Measurements from ENCODE around the gene RMDN2.
"Not testable (repeated sequence)": the region's sequence is repeated elsewhere in the genome, so short reads cannot be mapped to it uniquely, and the experiment has no call there.

RMDN2 gene

DNA sequence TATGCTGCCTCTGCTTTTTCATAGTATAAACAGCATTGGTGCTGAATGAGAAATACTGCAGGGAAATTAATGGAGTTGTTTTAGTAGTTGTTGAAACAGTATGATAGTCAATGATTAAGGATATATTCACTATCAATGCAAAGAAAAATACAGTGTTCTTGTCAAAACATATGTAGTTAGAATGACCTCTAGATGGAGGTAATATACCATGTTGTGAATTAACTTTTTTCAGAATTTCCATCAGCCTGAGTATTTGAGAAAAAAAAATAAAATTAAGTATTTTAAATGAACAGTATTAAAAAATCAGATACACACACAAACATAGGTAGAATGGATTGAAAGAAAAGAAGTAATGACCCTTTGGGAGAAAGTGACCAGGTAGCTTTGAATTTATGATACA is 59.5 kb downstream of the RMDN2 start:
- FAIRE-seq: no peak
- DNase-seq (ENCODE audit: insufficient read length, low spot score): no peak

DNA sequence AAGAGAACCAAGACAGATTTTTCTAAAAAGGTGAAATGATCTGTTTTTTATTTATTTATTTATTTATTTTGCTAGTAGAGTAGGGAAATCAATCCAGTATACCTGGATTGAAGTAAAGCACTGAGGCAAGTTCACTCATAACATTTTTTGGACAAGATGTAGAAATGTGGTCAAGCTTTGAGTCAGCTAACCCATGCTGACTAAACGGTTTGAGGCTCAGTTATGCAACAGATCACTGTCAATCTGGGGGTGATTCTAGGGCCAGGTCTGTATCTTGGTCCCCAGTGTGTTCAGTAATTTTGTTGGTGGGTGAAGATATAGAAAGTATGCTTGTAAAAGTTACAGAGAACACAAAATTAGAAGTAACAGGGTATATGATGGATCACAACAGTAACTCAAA is 60.2 kb downstream of the RMDN2 start:
- no peak for DNase-seq (ENCODE audit: insufficient read length, low spot score)
- FAIRE-seq: peak; percentile 86

DNA sequence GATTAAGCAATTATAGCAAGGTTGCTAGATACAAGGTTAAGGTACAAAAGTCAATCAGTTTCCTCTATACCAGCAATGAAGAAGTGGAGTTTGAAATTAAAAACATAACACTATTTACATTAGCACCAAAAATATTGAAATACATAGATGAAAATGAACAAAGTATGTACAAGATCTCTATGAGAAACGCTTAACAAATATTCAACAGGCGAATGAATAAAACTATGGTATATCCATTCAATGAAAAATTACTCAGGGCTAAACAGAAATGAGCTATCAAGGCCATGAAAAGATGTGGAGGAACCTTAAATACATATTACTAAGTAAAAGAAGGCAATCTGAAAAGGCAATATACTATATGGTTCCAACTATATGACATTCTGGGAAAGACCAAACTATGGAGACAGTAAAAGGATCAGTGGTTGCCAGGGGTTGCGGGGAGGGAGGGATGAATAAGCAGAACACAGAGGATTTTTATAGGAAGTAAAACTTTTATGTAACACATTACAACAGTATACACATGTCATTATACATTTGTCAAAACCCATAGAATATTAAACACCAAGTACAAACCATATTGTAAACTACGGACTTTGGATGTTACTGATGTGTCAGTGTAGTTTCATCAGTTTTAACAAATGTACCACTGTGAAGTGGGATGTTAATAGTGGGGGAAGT is 62.1 kb downstream of the RMDN2 start:
- FAIRE-seq: no peak
- no peak for DNase-seq (ENCODE audit: insufficient read length, low spot score)

DNA sequence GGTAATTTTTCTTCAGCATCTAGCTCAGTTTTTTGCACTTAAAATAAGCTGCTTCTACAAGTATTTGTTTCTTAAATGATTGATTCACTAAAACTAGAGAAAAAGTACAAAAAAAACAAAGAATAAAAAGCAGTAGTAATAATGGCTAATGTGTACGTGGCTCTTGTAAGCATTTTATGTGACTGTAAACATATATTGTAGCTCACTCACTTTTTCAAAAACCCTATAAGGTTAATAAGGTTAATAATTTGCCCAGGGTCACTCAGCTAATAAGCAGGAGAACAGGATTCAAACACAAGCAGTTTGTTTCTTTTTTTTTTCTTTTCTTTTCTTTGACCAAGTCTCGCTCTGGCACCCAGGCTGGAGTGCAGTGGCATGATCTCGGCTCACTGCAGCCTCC is 67.5 kb downstream of the RMDN2 start:
- DNase-seq (ENCODE audit: insufficient read length, low spot score) (no peak), FAIRE-seq (no peak)

DNA sequence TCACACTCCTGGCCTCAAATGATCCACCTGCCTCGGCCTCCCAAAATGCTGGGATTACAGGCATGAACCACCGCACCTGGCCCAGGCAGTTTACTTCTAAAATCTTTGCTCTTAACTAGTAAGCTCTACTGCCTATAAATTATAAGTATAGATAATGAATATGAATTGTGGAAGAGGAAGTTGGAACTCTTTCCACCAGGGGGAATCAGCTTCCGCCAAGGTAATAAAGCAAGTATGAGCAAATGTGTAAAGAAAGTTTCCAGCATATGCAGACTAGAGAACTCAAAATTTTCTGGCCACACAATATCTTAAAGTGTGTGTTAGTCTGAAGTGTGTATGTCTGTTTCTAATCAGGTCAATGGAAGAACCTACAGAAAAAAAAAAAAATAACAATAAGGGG is 68.1 kb downstream of the RMDN2 start:
- no peak for FAIRE-seq
- DNase-seq (ENCODE audit: insufficient read length, low spot score): no peak

DNA sequence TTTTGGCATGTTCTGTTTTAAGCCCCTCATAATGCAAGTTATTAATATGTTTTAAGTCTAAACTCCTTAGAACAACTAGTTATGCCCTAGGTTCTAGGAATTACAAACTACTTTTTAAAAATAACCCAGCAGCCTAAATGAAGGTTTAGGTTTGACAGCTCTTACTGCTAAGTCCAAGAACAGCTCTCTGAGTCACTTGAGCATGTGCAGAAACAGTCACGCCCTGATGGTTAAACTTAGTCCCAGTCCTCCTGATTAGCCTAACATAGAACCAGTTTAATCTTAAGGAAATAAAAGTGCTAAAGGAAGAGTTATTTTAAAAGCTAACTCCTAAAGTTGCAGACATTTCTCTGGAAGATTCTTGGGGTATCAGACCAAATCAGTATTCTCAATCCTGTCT is 72.5 kb downstream of the RMDN2 start:
- no peak for FAIRE-seq

DNA sequence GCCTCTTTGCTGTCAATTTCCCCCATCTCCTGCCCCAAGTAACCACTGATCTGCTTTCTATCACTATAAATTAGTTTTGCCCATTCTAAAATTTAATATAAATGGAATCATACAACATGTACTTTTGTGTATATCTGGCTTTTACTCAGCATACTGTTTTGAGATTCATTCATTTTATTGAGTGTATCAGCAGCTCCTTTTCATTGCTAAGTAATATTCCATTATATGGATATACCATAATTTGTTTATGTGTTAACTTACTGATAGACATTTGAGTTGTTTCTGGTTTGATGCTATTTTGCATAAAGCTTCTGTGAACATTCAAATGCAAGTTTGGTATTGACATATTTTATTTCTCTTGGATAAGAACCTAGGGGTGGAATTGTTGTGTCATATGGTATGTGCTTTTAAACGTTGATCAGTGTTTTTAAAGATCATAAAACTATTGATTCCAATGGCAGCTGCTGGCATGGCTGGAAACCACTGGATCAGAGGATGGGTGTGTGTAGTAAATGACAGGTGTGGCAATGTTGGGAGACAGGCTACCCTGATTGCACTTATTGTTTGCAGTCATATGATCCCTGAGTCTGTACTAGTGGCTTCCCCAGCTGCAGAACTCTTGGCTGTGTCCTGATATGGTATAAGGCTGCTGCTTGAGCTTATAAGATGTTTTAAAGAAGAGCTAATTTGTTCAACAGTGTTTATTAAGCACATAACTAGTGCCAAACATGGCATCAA is 75.6 kb downstream of the RMDN2 start:
- no peak for DNase-seq (ENCODE audit: insufficient read length, low spot score)
- no peak for FAIRE-seq

More for the DNA sequence above, 72.5 kb downstream of the RMDN2 start:
- no peak for DNase-seq (ENCODE audit: insufficient read length, low spot score)

DNA sequence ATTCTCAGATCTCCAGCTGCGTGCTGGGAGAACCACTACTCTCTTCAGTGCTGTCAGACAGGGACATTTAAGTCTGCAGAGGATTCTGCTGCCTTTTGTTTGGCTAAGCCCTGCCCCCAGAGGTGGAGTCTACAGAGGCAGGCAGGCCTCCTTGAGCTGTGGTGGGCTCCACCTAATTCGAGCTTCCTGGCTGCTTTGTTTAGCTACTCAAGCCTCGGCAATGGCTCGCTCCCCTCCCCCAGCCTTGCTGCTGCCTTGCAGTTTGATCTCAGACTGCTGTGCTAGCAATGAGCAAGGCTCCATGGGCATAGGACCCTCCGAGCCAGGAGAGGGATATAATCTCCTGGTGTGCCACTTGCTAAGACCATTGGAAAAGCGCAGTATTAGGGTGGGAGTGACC is 85.1 kb downstream of the RMDN2 start:
- not testable (repeated sequence) for FAIRE-seq; DNase-seq (ENCODE audit: insufficient read length, low spot score)

DNA sequence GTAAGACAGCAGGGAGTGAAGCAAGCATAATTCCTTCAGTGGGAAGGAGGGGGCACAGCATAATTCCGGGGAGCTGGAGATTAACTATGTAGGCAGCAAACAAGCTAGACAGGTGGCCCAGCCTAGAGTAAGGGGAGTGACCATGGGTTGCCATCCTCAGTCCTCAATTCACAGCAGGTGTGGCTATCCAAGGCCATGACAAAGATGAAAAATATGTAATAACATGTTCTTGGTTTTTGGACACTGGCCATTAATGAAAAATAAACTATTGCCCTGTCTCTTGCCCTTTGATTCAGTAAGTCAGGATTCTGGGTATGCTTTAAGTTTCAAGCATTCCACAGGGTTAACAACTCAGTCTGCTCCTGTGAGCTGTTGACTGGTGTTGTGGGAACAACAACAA is 85.9 kb downstream of the RMDN2 start:
- FAIRE-seq (no peak), DNase-seq (ENCODE audit: insufficient read length, low spot score) (no peak)

DNA sequence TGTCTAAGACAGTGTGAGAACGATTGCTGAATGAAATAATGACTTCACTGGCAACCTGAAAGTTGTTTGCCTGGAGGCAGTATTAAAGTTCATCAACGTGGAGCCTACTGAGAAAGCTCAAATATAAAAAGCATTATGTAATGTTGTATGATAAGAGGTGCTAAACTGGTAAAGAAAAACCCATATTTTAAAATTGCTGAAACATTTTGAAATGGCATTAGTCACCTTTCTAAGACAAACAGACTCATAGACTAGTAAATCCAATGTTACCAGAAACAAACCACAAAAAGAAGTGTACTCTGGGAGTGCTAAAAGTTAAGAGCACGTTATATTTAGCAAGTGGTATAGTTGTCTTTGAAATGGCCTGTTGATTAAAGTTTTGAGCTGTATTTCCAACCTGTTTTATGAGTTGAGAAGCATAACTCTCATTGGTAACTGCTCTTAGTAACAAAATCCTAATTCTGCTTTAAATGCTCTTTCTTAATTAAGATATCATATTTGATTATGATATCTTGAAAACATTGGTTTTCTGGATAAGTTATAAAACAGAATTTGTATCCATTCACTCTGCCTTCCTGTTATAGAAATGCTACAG is 88.2 kb downstream of the RMDN2 start:
- DNase-seq (ENCODE audit: insufficient read length, low spot score): peak; percentile 27

DNA sequence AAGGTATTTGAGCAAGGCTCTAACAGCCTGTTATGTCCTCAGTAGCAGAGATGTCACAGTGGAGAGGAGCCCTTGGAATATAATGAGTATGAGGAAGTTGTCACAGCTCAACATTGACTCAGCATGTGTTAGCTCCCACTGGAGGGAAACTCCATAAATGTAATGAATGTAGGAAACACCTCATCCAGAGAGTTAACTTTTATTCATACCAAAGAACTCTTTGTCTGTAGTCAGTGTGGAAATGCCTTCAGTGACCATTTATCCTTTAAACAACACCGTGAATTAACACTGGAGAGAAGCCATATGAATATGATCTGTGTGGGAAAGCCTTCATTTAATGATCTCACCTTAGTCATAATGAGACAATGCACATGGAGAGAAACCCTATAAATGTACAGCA is 91.1 kb downstream of the RMDN2 start:
- DNase-seq (ENCODE audit: insufficient read length, low spot score) (no peak), FAIRE-seq (peak; percentile 13)

More for the DNA sequence above, 88.2 kb downstream of the RMDN2 start:
- FAIRE-seq: no peak

DNA sequence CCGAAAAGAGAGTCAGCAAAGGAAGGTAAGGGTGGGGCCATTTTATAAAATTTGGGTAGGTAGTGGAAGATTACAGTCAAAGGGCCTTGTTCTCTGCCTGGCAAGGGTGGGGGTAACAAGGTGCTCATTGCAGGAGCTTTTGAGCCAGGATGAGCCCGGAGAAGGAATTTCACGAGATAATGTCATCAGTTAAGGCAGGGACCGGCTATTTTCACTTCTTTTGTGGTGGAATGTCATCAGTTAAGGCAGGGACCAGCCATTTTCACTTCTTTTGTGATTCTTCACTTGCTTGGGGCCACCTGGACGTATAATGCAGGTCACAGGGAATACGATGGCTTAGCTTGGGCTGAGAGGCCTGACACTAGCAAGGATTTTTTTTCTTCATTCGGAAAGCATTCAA is 92.7 kb downstream of the RMDN2 start:
- DNase-seq (ENCODE audit: insufficient read length, low spot score) (no peak), FAIRE-seq (no peak)

DNA sequence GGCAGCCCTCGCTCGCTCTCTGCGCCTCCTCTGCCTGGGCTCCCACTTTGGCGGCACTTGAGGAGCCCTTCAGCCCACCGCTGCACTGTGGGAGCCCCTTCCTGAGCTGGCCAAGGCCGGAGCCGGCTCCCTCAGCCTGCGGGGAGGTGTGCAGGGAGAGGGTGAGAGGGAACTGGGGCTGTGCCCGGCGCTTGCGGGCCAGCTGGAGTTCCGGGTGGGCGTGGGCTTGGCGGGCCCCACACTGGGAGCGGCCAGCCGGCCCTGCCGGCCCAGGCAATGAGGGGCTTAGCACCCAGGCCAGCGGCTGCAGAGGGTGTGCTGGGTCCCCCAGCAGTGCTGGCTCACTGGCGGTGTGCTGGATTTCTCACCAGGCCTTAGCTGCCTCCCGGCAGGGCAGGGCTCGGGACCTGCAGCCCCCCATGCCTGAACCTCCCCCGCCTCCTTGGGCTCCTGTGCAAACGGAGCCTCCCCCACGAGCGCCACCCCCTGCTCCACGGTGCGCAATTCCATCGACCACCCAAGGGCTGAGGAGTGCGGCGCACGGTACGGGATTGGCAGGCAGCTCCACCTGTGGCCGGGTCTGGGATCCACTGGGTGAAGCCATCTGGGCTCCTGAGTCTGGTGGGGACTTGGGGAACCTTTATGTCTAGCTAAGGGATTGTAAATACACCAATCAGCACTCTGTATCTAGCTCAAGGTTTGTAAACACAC is 95.4 kb downstream of the RMDN2 start:
- DNase-seq (ENCODE audit: insufficient read length, low spot score); FAIRE-seq: not testable (repeated sequence)

DNA sequence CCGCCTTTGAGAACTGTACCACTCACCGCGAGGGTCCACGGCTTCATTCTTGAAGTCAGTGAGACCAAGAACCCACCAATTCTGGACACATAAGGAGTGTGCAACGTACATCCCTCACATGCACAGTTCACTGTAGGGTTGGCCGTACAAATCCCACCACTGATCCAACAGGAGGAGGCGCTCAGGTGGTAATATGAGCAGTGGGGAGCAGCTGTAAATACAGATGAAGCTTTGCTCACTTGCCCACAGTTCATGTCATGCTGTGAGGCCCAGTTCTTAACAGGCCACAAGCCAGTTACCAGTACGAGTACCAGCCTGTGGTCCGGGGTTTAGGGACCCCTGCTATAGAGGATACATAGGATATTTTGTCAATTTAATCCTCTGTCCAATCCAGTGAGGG is 96.5 kb downstream of the RMDN2 start:
- FAIRE-seq: no peak
- DNase-seq (ENCODE audit: insufficient read length, low spot score): no peak

DNA sequence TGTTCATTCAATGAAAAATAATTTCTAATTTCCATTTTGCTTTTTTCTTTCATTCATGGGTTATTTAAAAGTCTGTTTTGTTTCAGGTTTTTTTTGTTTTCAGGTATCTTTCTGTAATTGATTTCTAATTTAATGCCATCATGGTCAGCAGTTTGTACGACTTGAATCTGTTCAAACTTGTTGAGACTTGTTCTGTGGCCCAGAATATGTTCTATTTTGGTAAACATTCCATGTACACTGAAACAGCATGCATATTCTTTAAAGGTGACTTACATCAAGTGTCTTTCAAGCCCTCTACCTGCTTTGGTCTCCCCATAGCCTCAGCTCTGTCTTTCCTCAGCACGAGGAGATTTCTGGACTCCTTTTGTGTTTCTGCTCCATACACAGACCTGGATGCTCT is 101.8 kb downstream of the RMDN2 start:
- DNase-seq (ENCODE audit: insufficient read length, low spot score): no peak
- no peak for FAIRE-seq

DNA sequence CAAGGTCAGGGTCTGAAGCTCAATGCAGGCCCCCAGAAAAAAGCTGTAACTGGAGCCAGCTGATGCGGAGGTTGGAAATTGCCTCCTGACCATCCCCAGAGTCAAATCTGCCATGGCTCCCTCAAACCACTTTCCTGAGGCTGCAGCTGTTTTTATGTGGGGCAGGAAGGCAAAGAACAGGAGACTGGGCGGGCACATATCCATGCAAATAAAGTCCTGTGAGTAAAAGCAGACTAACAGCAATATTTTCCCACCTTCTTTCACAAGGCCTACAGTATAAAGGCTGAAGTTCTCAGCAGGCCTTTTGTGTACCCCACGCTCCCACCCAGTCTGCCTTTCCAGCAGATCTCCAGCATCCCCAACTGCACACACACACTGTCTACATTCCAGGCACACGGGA is 103.7 kb downstream of the RMDN2 start:
- no peak for FAIRE-seq
- DNase-seq (ENCODE audit: insufficient read length, low spot score): no peak

DNA sequence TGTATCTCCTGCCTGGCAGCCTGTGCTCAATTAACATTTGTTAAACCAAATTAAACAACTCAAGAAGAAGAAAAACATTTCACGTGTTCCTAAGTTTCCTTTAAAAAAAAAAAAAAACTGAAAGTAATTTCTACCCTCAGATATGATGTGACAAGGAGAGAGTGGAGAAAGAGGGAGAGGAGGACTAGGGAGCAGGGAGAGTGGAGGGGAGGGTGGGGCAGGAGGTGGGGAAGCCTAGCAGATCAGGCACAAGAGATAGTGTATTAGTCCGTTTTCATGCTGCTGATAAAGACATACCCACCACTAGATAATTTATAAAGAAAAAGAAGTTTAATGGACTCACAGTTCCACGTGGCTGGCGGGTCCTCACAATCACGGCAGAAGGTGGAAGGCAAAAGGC is 104.4 kb downstream of the RMDN2 start:
- FAIRE-seq (no peak), DNase-seq (ENCODE audit: insufficient read length, low spot score) (no peak)

DNA sequence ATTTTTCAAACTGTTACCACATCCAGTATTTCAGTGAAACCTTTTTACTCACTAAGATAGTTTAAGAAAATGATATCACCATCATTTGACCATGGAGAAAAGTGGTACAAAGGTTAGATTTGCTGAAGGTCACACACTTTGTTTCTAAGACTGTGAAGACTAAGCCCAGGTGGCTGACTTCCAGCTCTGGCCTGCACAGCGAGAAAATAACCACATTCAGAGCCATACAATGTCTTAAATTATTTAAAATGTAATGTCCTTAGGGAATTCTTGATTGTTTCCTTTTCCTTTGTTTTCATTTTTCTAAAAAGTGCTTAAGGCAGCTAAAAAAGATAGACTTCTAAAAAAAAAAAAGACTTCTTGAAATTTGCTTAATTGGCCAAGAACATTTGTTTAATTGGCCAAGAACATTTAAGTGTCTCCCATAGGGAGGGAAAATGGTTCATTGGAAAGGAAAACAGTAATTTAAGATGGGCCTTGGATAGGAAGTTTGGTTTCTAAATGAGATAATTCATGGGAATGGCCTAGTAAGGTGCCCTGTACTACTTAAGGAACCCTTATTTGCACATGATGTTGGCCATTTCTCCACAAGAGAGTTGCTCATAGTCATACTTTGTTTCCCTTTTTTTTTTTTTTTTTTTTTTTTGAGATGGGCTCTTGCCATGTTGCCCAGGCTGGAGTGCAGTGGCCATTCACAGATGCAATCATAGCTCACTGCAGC is 105.7 kb downstream of the RMDN2 start:
- no peak for DNase-seq (ENCODE audit: insufficient read length, low spot score)

DNA sequence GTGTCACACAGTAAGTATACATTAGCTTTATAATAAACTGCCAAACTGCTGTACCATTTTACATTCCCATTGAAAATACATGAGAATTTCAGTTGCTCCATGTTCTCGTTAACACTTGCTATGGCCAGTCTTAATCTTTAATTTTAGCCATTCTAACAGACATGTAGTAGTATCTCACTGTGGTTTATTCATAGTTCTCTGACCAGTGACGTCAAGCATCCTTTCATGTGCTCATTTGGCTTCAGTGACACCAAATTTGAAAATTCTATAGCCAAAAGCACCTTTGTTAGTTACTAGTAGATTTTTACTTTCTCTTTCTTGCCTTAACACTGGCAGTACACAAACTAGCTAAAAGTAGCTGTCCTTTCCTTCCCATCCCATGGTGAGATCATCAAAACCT is 107.9 kb downstream of the RMDN2 start:
- DNase-seq (ENCODE audit: insufficient read length, low spot score) (no peak), FAIRE-seq (no peak)

More for the DNA sequence above, 105.7 kb downstream of the RMDN2 start:
- FAIRE-seq: no peak

DNA sequence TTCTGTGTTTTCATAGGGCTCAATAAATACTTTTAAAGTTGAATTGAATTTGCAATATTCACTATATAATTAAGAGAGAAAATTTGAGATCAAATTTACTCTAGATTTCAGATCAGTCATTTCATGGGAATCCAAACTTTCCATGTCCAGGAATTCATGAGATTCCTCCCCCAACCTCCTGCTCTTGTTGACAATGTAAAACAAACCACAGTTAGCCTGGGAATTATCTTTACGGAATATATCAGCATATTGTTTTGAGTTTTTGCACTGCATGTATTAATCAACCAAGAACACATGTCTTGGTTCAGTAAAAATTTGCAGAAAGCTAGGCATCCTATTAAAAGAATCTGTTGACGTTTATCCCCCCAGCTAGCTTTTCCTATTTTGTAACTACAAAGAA is 108.6 kb downstream of the RMDN2 start:
- no peak for FAIRE-seq
- no peak for DNase-seq (ENCODE audit: insufficient read length, low spot score)

DNA sequence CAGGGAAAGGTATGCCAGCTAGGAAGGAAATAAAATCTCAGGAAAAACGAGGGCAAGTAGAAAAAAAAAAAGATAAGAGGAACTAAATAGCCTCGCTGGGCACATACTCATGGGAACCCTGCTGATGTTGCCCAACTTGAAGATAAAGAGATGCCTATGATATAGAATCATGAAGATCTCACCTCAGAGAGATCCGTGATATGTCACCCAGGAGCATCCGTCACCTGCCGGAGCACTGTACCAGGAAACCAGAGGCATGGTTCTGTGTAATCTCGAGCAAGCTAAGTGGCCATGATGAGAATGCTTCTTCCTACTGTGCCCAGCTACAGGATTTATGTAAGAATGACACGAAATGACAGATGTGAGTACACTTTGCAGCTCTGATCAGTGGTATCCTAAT is 110.9 kb downstream of the RMDN2 start:
- FAIRE-seq: no peak
- no peak for DNase-seq (ENCODE audit: insufficient read length, low spot score)
